Esophagus squamous epithelium (tissue), 4 donors: ENCODE results near the gene ITIH4.

Source experiments
- POLR2A ChIP-seq, 4 donors: fragments of 450-650 bp; IDR thresholded peaks; one replicate each; pipeline ENCODE4 v1.6.1; 2017; ENCODE audit warnings: antibody characterized with exemption in 4 of 4, mild to moderate bottlenecking in 4 of 4, moderate library complexity in 3 of 4
- TF ChIP-seq, protein P1 (sequence below), 6 experiments: fragments of 450-650 bp in 4 of 6; fragments of 200-600 bp in 2 of 6; sonication (generic) in 2 of 6; IDR thresholded peaks; one replicate each; pipeline ENCODE4 v1.5.1; 2016 to 2019; ENCODE audit warnings: antibody characterized with exemption in 6 of 6, mild to moderate bottlenecking in 4 of 6, moderate library complexity in 4 of 6

DNA sequence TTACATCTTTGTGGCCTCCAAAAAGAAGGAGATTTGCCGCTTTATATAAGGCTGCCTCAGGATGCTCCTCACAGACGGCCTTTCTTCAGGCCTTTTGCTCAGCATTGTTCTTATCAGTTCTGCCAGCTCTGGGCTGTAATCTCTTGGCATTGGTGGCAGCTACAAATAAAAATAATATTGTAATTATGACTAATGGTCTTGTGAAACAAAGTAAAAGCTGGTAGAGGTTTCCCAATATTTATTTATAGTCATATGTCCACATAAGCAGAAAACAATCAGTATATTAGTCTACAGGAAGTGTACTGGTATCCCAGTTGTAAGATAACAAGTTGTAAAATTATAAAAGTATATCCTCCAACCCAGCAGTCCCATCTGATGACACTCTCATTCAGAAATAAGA is 67.0 kb downstream of the ITIH4 start:
- TF ChIP-seq, protein P1, sequence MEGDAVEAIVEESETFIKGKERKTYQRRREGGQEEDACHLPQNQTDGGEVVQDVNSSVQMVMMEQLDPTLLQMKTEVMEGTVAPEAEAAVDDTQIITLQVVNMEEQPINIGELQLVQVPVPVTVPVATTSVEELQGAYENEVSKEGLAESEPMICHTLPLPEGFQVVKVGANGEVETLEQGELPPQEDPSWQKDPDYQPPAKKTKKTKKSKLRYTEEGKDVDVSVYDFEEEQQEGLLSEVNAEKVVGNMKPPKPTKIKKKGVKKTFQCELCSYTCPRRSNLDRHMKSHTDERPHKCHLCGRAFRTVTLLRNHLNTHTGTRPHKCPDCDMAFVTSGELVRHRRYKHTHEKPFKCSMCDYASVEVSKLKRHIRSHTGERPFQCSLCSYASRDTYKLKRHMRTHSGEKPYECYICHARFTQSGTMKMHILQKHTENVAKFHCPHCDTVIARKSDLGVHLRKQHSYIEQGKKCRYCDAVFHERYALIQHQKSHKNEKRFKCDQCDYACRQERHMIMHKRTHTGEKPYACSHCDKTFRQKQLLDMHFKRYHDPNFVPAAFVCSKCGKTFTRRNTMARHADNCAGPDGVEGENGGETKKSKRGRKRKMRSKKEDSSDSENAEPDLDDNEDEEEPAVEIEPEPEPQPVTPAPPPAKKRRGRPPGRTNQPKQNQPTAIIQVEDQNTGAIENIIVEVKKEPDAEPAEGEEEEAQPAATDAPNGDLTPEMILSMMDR (IDR thresholded peaks at IDR 0.05), result no peak
- no peak for TF ChIP-seq POLR2A (IDR thresholded peaks at IDR 0.05)
